NCI-H524 treated with DMSO at 0.1 percent for 48 hours (cell line): ENCODE data around the gene MYCL.

Source experiments
- DNase-seq: peaks from one replicate; lab custom pipeline; 2025; lab: John Stamatoyannopoulos, UW

The MYCL gene

GRCh38 chr1:39901714-39902459 lies at the start of gene MYCL:
MYCL (minus strand) TSS chr1:39901917; CDS start chr1:39901434, 483 bp downstream.
- DNase-seq, result peak; percentile 64

- DNase-seq, result no peak
Observed at GRCh38 chr1:39949891-39950290, 48.2 kb upstream of the MYCL start.

GRCh38 chr1:39947260-39947659 lies 45.5 kb upstream of the MYCL start:
- DNase-seq, result no peak

- DNase-seq, result no peak
Observed at GRCh38 chr1:39946216-39946615, 44.5 kb upstream of the MYCL start.

- no peak for DNase-seq
Observed at GRCh38 chr1:39944410-39945112, 42.8 kb upstream of the MYCL start.

- DNase-seq, result no peak
Observed at GRCh38 chr1:39943471-39944290, 42.0 kb upstream of the MYCL start.

GRCh38 chr1:39940980-39941871 lies 39.5 kb upstream of the MYCL start:
- no peak for DNase-seq

GRCh38 chr1:39940253-39940652 lies 38.5 kb upstream of the MYCL start:
- no peak for DNase-seq

- no peak for DNase-seq
Observed at GRCh38 chr1:39938856-39939255, 37.1 kb upstream of the MYCL start.

- no peak for DNase-seq
Observed at GRCh38 chr1:39936724-39937491, 35.2 kb upstream of the MYCL start.

GRCh38 chr1:39933956-39934941 lies 32.5 kb upstream of the MYCL start:
- DNase-seq, result no peak

GRCh38 chr1:39928809-39929587 lies 27.3 kb upstream of the MYCL start:
- DNase-seq, result no peak

- no peak for DNase-seq
Observed at GRCh38 chr1:39927538-39927937, 25.8 kb upstream of the MYCL start.

GRCh38 chr1:39926820-39927219 lies 25.1 kb upstream of the MYCL start:
- DNase-seq, result no peak

- DNase-seq, result no peak
Observed at GRCh38 chr1:39926343-39926793, 24.7 kb upstream of the MYCL start.

- no peak for DNase-seq
Observed at GRCh38 chr1:39925721-39926342, 24.1 kb upstream of the MYCL start.

GRCh38 chr1:39922251-39922688 lies 20.6 kb upstream of the MYCL start:
- DNase-seq, result no peak

- no peak for DNase-seq
Observed at GRCh38 chr1:39919545-39919944, 17.8 kb upstream of the MYCL start.
